ENCODE measurements around the gene COL23A1.
"Not testable (repeated sequence)": the region's sequence is repeated elsewhere in the genome, so short reads cannot be mapped to it uniquely, and the experiment has no call there.

Gene COL23A1

GRCh38 chr5:178369469-178369868 lies 220.7 kb downstream of the COL23A1 start:
- H3K36me3 ChIP-seq (ENCODE audit: control insufficient read depth in 2 of 2, insufficient read depth in 1 of 2, low read length in 2 of 2); H3K4me3 ChIP-seq (ENCODE audit: low read depth, low read length); CTCF ChIA-PET; H3K4me1 ChIP-seq (ENCODE audit: control insufficient read depth, insufficient read depth, low read length); H3K9me3 ChIP-seq (ENCODE audit: control insufficient read depth, insufficient read depth, low read depth, low read length); H3K27ac ChIP-seq (ENCODE audit: extremely low read depth, low read depth, low read length); POLR2A ChIA-PET: not testable (repeated sequence)
- TF ChIP-seq SETDB1 (IDR thresholded peaks at IDR 0.05; ENCODE audit: insufficient read length, low read length): peak; percentile 49

- no peaks in the 10 kb centered on the region for H3K4me1 ChIP-seq (ENCODE audit: control insufficient read depth, insufficient read depth, low read length)
- no peaks in the 10 kb centered on the region for H3K36me3 ChIP-seq (ENCODE audit: control insufficient read depth in 2 of 2, insufficient read depth in 1 of 2, low read length in 2 of 2)
- no peak overlapping the region for H3K4me3 ChIP-seq (ENCODE audit: low read depth, low read length)
- CTCF ChIA-PET: no interaction called here
- TF ChIP-seq ZNF830 (tag by site-specific recombination; IDR thresholded peaks at IDR 0.05; ENCODE audit: low read depth) (no peak), ZBTB8A (tag by site-specific recombination; IDR thresholded peaks at IDR 0.05) (no peak), ZNF747 (tag by site-specific recombination; IDR thresholded peaks at IDR 0.05) (no peak), ZNF658 (tag by site-specific recombination; IDR thresholded peaks at IDR 0.05) (no peak), ZNF670 (tag by site-specific recombination; IDR thresholded peaks at IDR 0.05; ENCODE audit: low read depth) (no peak), KLF9 (tag by site-specific recombination; IDR thresholded peaks at IDR 0.05; ENCODE audit: low read depth) (no peak), ZBTB21 (tag by site-specific recombination; IDR thresholded peaks at IDR 0.05) (no peak), ZNF211 (tag by site-specific recombination; IDR thresholded peaks at IDR 0.05; ENCODE audit: low read depth) (no peak)
- TF ChIP-seq, protein P1, sequence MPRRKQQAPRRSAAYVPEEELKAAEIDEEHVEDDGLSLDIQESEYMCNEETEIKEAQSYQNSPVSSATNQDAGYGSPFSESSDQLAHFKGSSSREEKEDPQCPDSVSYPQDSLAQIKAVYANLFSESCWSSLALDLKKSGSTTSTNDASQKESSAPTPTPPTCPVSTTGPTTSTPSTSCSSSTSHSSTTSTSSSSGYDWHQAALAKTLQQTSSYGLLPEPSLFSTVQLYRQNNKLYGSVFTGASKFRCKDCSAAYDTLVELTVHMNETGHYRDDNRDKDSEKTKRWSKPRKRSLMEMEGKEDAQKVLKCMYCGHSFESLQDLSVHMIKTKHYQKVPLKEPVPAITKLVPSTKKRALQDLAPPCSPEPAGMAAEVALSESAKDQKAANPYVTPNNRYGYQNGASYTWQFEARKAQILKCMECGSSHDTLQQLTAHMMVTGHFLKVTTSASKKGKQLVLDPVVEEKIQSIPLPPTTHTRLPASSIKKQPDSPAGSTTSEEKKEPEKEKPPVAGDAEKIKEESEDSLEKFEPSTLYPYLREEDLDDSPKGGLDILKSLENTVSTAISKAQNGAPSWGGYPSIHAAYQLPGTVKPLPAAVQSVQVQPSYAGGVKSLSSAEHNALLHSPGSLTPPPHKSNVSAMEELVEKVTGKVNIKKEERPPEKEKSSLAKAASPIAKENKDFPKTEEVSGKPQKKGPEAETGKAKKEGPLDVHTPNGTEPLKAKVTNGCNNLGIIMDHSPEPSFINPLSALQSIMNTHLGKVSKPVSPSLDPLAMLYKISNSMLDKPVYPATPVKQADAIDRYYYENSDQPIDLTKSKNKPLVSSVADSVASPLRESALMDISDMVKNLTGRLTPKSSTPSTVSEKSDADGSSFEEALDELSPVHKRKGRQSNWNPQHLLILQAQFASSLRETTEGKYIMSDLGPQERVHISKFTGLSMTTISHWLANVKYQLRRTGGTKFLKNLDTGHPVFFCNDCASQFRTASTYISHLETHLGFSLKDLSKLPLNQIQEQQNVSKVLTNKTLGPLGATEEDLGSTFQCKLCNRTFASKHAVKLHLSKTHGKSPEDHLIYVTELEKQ (tag by site-specific recombination; IDR thresholded peaks at IDR 0.05; ENCODE audit: borderline replicate concordance): no peak
- TF ChIP-seq, protein P2, sequence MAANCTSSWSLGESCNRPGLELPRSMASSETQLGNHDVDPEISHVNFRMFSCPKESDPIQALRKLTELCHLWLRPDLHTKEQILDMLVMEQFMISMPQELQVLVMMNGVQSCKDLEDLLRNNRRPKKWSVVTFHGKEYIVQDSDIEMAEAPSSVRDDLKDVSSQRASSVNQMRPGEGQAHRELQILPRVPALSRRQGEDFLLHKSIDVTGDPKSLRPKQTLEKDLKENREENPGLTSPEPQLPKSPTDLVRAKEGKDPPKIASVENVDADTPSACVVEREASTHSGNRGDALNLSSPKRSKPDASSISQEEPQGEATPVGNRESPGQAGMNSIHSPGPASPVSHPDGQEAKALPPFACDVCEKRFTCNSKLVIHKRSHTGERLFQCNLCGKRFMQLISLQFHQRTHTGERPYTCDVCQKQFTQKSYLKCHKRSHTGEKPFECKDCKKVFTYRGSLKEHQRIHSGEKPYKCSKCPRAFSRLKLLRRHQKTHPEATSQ (tag by site-specific recombination; IDR thresholded peaks at IDR 0.05): no peak
- POLR2A ChIA-PET: no interaction called here
- no peaks in the 10 kb centered on the region; the same call in 1 of the 2 replicates for H3K9me3 ChIP-seq (ENCODE audit: control insufficient read depth, insufficient read depth, low read depth, low read length)
- H3K27ac ChIP-seq (ENCODE audit: extremely low read depth, low read depth, low read length): no peak overlapping the region
Observed at GRCh38 chr5:178368716-178369300, 221.4 kb downstream of the COL23A1 start.

- Histone ChIP-seq H3K9me3 (ENCODE audit: control insufficient read depth, insufficient read depth, low read depth, low read length) (no peaks in the 10 kb centered on the region; the same call in 1 of the 2 replicates), H3K4me3 (ENCODE audit: low read depth, low read length) (no peak overlapping the region), H3K4me1 (ENCODE audit: control insufficient read depth, insufficient read depth, low read length) (no peaks in the 10 kb centered on the region), H3K27ac (ENCODE audit: extremely low read depth, low read depth, low read length) (no peak overlapping the region), H3K36me3 (ENCODE audit: control insufficient read depth in 2 of 2, insufficient read depth in 1 of 2, low read length in 2 of 2) (no peaks in the 10 kb centered on the region)
- ChIA-PET CTCF (interaction anchor here (0.9 kb wide), 1 partner anchor 85 kb away, joined by 4 read pairs; no protein-coding TSS in a partner anchor), POLR2A (no interaction called here)
- TF ChIP-seq ZBTB17 (tag by site-specific recombination; IDR thresholded peaks at IDR 0.05) (0 out of 2 replicates have a peak, but pooled peaks have one; percentile 1), ZNF121 (tag by site-specific recombination; IDR thresholded peaks at IDR 0.05) (no peak), ZBTB48 (tag by site-specific recombination; IDR thresholded peaks at IDR 0.05) (no peak)
Observed at GRCh38 chr5:178368274-178368673, 221.9 kb downstream of the COL23A1 start.

DNA sequence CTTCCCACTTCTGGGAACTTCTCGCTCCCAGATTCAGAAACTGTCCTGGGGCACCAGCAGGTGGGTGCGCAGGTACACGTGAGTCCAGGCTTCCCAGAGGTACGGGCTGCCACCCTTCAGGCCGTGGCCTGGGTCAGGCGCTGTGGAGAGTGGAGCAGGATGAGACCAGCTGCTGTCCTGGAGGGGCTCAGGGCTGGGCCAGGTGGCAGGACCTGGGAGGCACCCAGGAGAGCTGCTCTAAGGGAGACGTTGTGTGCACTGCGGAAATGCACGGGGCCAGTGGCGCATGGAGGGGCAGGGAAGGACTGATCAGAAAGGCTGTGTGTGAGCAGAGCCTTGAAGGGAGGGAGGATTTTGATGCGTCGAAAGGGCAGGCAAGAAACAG lies 222.5 kb downstream of the COL23A1 start:
- no peaks in the 10 kb centered on the region for H3K4me1 ChIP-seq (ENCODE audit: control insufficient read depth, insufficient read depth, low read length)
- H3K27ac ChIP-seq (ENCODE audit: extremely low read depth, low read depth, low read length): no peak overlapping the region
- no peaks in the 10 kb centered on the region; the same call in 1 of the 2 replicates for H3K9me3 ChIP-seq (ENCODE audit: control insufficient read depth, insufficient read depth, low read depth, low read length)
- H3K4me3 ChIP-seq (ENCODE audit: low read depth, low read length): no peak overlapping the region
- CTCF ChIA-PET: interaction anchor here (0.9 kb wide), 1 partner anchor 84 kb away, joined by 4 read pairs; no protein-coding TSS in a partner anchor
- no peaks in the 10 kb centered on the region for H3K36me3 ChIP-seq (ENCODE audit: control insufficient read depth in 2 of 2, insufficient read depth in 1 of 2, low read length in 2 of 2)
- POLR2A ChIA-PET: no interaction called here
- no peak for TF ChIP-seq ZNF544 (tag by site-specific recombination; IDR thresholded peaks at IDR 0.05)
- TF ChIP-seq ZNF654 (tag by site-specific recombination; IDR thresholded peaks at IDR 0.05; ENCODE audit: low read depth): no peak
- no peak for TF ChIP-seq ZNF707 (tag by site-specific recombination; IDR thresholded peaks at IDR 0.05)
- no peak for TF ChIP-seq ZNF639 (tag by site-specific recombination; IDR thresholded peaks at IDR 0.05)
- 0 out of 2 replicates have a peak, but pooled peaks have one; percentile 14 for TF ChIP-seq ZBTB17 (tag by site-specific recombination; IDR thresholded peaks at IDR 0.05)
- no peak for TF ChIP-seq ZNF513 (tag by site-specific recombination; IDR thresholded peaks at IDR 0.05)

All from HEK293 (cell line).